Mucosa of descending colon (tissue), 3 donors: ENCODE data around the gene HAGH. TPM values are rescaled to one million over a fixed set of nuclear protein-coding genes. Genes with fewer than 3 reads are reported as not detected.

ENCODE experiments used
- ATAC-seq: fragments of 200-7000 bp; cut with Tn5 transposase; one replicate; pipeline ENCODE4 v1.9.1; 2020; ENCODE audit warnings: mild to moderate bottlenecking, moderate library complexity
- DNase-seq, 3 donors: peaks; one replicate each; pipeline ENCODE4 v3.0.0-alpha.2; 2020
- H3K36me3 ChIP-seq: fragments of 200-600 bp; one replicate; pipeline ENCODE4 v1.8.0; 2021; ENCODE audit warnings: low read depth, mild to moderate bottlenecking
- H3K4me1 ChIP-seq: fragments of 200-600 bp; one replicate; pipeline ENCODE4 v1.8.0; 2021; ENCODE audit warnings: low read depth, mild to moderate bottlenecking
- H3K4me3 ChIP-seq: fragments of 200-600 bp; one replicate; pipeline ENCODE4 v1.8.0; 2021; ENCODE audit warnings: mild to moderate bottlenecking
- H3K9me3 ChIP-seq: fragments of 200-600 bp; one replicate; pipeline ENCODE4 v1.8.0; 2021; ENCODE audit warnings: mild to moderate bottlenecking
- CTCF ChIP-seq: fragments of 200-600 bp; IDR thresholded peaks from one replicate; pipeline ENCODE4 v1.8.0; 2022; ENCODE audit warnings: antibody characterized with exemption, mild to moderate bottlenecking
- intact Hi-C, 2 donors: fragments of 100-400 bp; cut with DNase I in 1 of 2; cut with micrococcal nuclease in 1 of 2; formaldehyde crosslinking; loops; one replicate each; pipeline versions ENCODE4 v1.11.0 to v1.11.1; 2022; cut with DNase I, micrococcal nuclease
- total RNA-seq, 3 donors: library from RNA; stranded (reverse); fragmentation: NEBNext Ultra II Directional in 2 of 3; extraction: Animal tissue kit (Norgen Biotek cat#: 25700) in 2 of 3; gene quantifications; one replicate each; pipeline versions ENCODE4 v1.2.1 to v1.2.4, GENCODE V29; 2021 to 2023
- donor health status: DM: no; HTN: no; CAD: no; lungs with moderate emphysema.
- donor health status: DM: no; HTN: no; CAD: no.
- donor health status: DM: no; HTN: yes; CAD: no.

Gene HAGH
- total RNA-seq, 3 donors from 2014 or later: 63.4 to 94.8 (median 68.0) TPM

DNA sequence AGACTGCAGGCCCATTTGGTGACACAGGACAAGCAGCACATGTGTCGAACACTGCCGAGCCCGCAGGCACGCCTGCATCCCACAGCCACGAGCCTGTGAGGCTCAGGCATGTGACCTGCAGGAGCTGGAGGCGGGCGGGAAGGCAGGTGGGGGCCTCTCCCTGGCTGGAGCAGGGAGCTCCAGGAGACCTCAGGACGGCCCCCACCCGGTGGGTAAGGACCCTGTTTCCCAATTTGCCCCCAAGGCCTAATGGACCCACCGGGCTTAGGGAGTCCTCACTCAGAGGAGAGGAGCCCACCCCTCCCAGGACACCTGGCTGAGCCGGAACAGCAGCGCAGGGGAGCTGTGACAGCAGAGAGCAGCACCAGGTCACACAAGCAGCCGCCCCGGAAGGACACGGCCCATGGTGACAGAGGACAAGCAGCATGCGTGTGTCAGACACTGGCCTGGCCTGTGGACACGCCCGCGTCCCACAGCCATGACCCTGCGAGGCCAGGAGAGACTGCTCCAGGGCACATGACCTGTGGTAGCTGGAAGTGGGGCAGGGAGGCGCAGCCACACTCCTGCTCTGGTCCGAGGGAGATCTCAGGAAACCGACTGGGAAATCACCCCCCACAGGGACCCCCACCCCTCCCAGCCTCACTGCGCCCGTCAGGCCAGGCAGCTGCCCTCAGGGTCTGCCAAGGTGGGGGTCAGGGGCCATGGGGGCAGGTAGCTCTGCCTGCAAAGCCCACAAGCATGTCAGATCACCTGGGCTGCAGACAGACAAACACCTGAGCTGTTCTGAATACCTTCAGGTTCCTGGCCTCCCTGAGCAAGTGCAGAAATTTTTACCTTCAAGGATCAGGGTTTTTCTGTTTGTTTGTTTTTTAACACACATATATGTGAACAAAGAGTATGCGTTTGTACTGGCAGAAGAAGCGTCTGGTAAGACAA, 46.6 kb downstream of the HAGH start:
- no peak for ATAC-seq
- Histone ChIP-seq H3K4me1 (peaks cover 18% of the 10 kb centered on the region), H3K36me3 (peaks cover 9% of the 10 kb centered on the region), H3K4me3 (no peak overlapping the region), H3K9me3 (no peaks in the 10 kb centered on the region)
- DNase-seq: peak in 1 of 3 donors; percentile 33
- intact Hi-C loops: no loop called here
- no peak for TF ChIP-seq CTCF

DNA sequence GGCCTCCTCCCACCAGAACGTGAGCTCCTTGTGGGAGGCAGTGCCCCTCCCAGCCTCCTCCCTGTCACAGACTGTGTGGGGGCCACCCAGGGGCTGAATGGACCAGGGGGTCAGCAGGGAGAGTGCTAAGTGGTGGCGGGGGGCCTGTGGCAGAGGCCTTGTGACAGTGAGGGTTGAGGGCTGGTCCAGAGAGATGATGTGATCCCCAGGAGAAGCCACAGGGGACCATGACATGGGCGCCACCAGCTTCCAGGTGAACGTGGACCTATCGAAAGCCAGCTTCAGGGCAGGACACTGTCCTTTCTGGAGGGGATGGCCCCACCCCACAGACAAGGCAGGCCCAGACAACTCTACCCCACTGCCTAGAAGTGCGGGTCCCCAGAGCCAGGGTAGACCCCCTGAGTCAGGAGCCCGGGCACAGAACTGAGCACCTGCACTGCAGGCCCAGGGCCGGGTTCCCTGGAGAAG, 47.4 kb downstream of the HAGH start:
- Histone ChIP-seq H3K4me1 (peaks cover 25% of the 10 kb centered on the region), H3K9me3 (no peaks in the 10 kb centered on the region), H3K4me3 (no peak overlapping the region), H3K36me3 (peaks cover 9% of the 10 kb centered on the region)
- DNase-seq: no peak
- intact Hi-C loops: no loop called here
- TF ChIP-seq CTCF: no peak
- ATAC-seq: no peak

- peaks cover 27% of the 10 kb centered on the region for H3K4me1 ChIP-seq
- TF ChIP-seq CTCF: no peak
- H3K36me3 ChIP-seq: peaks cover 9% of the 10 kb centered on the region
- H3K4me3 ChIP-seq: no peak overlapping the region
- ATAC-seq: no peak
- intact Hi-C loops: no loop called here
- peak in 1 of 3 donors; percentile 34 for DNase-seq
- no peaks in the 10 kb centered on the region for H3K9me3 ChIP-seq
Measured at GRCh38 chr16:1778200-1779179, 48.1 kb downstream of the HAGH start.

- no peak overlapping the region for H3K4me3 ChIP-seq
- TF ChIP-seq CTCF: no peak
- H3K36me3 ChIP-seq: peaks cover 8% of the 10 kb centered on the region
- H3K9me3 ChIP-seq: no peaks in the 10 kb centered on the region
- DNase-seq (peak in 1 of 3 donors; percentile 39), ATAC-seq (no peak)
- peaks cover 25% of the 10 kb centered on the region for H3K4me1 ChIP-seq
- intact Hi-C loops: no loop called here
Measured at GRCh38 chr16:1777375-1778199, 49.0 kb downstream of the HAGH start.

GRCh38 chr16:1776991-1777374, 49.6 kb downstream of the HAGH start:
- H3K36me3 ChIP-seq: peaks cover 5% of the 10 kb centered on the region

More at GRCh38 chr16:1776991-1777374, 49.6 kb downstream of the HAGH start:
- no peak for ATAC-seq
- H3K9me3 ChIP-seq: no peaks in the 10 kb centered on the region
- TF ChIP-seq CTCF: no peak
- no peak overlapping the region for H3K4me3 ChIP-seq
- intact Hi-C loops: no loop called here
- peaks cover 24% of the 10 kb centered on the region for H3K4me1 ChIP-seq
- no peak for DNase-seq
